ENCODE measurements around the gene TFPI. TPM values are rescaled to one million over a fixed set of nuclear protein-coding genes. Genes with fewer than 3 reads are reported as not detected.
"Not testable (repeated sequence)": the region's sequence is repeated elsewhere in the genome, so short reads cannot be mapped to it uniquely, and the experiment has no call there.

Gene TFPI
- total RNA-seq, 2 experiments from 2014 or later: not detected

DNA sequence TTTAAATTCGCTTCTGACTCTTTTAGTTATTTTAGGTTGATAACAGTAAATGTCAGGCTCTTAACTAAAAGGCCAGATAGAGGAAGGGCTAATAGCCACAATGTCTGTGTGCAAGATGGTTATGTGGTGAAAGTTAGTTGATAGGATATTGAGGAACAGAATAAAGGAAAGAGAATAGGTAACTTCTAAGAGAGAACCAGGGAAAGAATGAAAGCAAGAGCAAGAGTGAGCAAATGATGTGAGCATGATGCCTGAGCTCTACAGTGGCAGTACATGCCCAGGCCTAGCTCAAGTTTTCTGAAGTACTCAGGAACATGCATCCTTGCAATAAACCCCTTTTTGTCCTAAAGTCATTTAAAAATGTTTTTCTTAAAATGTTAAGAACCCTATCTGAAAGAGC is 12.5 kb upstream of the TFPI start:
- CTCF ChIA-PET (ENCODE audit: unreplicated experiment): no interaction called here
- BruUV-seq (replicated peaks): no TSS peak

DNA sequence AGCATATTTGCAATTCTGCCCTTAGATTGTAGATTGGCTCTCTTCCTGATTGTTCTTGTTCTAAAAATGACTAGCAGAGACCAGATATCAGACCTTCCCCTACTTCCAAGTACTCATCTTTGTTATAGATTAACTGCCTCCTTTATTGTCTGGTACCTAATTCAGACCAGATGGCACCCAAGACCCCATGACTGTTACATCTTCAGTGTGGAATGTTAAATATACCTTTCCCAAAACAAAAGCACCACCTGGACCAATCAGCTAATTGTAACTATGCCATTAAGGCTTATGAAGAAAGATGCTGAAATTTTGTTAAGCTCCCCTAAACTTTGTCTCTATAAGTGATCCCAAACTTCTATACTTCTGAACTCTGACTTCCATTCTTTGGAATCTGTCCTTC is 12.0 kb upstream of the TFPI start:
- ChIA-PET POLR2A (interaction anchor here (1.9 kb wide), 1 partner anchor 18 kb away, joined by 5 read pairs; no protein-coding TSS in a partner anchor), CTCF (ENCODE audit: unreplicated experiment) (no interaction called here)
- DNase-seq (ENCODE audit: low spot score): no peak
- no peaks in the 10 kb centered on the region for H4K20me1 ChIP-seq (ENCODE audit: insufficient read depth, low read length)
- intact Hi-C loops (cut with micrococcal nuclease; ENCODE audit: unreplicated experiment): no loop called here
- no peaks in the 10 kb centered on the region for H3K9me2 ChIP-seq (ENCODE audit: insufficient read depth, low read length)
- H2AFZ ChIP-seq (ENCODE audit: low read length): no peak overlapping the region
- H3K27ac ChIP-seq (ENCODE audit: low read depth, low read length, poor library complexity, severe bottlenecking): no peak overlapping the region
- no peak for TF ChIP-seq EZH2phosphoT487 (IDR thresholded peaks at IDR 0.05; ENCODE audit: borderline replicate concordance, low read depth, low read length)
- TF ChIP-seq, protein P1, sequence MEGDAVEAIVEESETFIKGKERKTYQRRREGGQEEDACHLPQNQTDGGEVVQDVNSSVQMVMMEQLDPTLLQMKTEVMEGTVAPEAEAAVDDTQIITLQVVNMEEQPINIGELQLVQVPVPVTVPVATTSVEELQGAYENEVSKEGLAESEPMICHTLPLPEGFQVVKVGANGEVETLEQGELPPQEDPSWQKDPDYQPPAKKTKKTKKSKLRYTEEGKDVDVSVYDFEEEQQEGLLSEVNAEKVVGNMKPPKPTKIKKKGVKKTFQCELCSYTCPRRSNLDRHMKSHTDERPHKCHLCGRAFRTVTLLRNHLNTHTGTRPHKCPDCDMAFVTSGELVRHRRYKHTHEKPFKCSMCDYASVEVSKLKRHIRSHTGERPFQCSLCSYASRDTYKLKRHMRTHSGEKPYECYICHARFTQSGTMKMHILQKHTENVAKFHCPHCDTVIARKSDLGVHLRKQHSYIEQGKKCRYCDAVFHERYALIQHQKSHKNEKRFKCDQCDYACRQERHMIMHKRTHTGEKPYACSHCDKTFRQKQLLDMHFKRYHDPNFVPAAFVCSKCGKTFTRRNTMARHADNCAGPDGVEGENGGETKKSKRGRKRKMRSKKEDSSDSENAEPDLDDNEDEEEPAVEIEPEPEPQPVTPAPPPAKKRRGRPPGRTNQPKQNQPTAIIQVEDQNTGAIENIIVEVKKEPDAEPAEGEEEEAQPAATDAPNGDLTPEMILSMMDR (conservative IDR thresholded peaks at IDR 0.05; ENCODE audit: low read length): no peak
- no TSS peak for BruUV-seq (replicated peaks)
- H3K9me3 ChIP-seq (ENCODE audit: low read length): no peaks in the 10 kb centered on the region
- no peaks in the 10 kb centered on the region for H3K4me1 ChIP-seq (ENCODE audit: insufficient read depth, low read length, poor library complexity, severe bottlenecking)
- H3K4me2 ChIP-seq (ENCODE audit: low read length): no peak overlapping the region
- no peaks in the 10 kb centered on the region for H3K36me3 ChIP-seq (ENCODE audit: insufficient read depth, low read length)
- no peak overlapping the region for H3K4me3 ChIP-seq (ENCODE audit: low read depth, low read length, poor library complexity, severe bottlenecking)
- no peaks in the 10 kb centered on the region for H3K79me2 ChIP-seq (ENCODE audit: insufficient read depth, low read depth, low read length)

More for the DNA sequence above, 12.5 kb upstream of the TFPI start:
- H3K4me2 ChIP-seq (ENCODE audit: low read length): no peak overlapping the region
- no peaks in the 10 kb centered on the region for H3K9me3 ChIP-seq (ENCODE audit: low read length)
- no peak for DNase-seq (ENCODE audit: low spot score)
- H3K4me1 ChIP-seq (ENCODE audit: insufficient read depth, low read length, poor library complexity, severe bottlenecking): no peaks in the 10 kb centered on the region
- no peaks in the 10 kb centered on the region for H3K9me2 ChIP-seq (ENCODE audit: insufficient read depth, low read length)
- no peaks in the 10 kb centered on the region for H4K20me1 ChIP-seq (ENCODE audit: insufficient read depth, low read length)
- POLR2A ChIA-PET: interaction anchor here (1.7 to 1.9 kb wide), 2 partner anchors 18 to 41 kb away, joined by 5 read pairs; no protein-coding TSS in a partner anchor
- intact Hi-C loops (cut with micrococcal nuclease; ENCODE audit: unreplicated experiment): no loop called here
- H3K4me3 ChIP-seq (ENCODE audit: low read depth, low read length, poor library complexity, severe bottlenecking): no peak overlapping the region
- no peak overlapping the region for H2AFZ ChIP-seq (ENCODE audit: low read length)
- H3K79me2 ChIP-seq (ENCODE audit: insufficient read depth, low read depth, low read length): no peaks in the 10 kb centered on the region
- no peaks in the 10 kb centered on the region for H3K36me3 ChIP-seq (ENCODE audit: insufficient read depth, low read length)
- H3K27ac ChIP-seq (ENCODE audit: low read depth, low read length, poor library complexity, severe bottlenecking): no peak overlapping the region
- TF ChIP-seq, protein P1 (conservative IDR thresholded peaks at IDR 0.05; ENCODE audit: low read length): no peak
- no peak for TF ChIP-seq EZH2phosphoT487 (IDR thresholded peaks at IDR 0.05; ENCODE audit: borderline replicate concordance, low read depth, low read length)

DNA sequence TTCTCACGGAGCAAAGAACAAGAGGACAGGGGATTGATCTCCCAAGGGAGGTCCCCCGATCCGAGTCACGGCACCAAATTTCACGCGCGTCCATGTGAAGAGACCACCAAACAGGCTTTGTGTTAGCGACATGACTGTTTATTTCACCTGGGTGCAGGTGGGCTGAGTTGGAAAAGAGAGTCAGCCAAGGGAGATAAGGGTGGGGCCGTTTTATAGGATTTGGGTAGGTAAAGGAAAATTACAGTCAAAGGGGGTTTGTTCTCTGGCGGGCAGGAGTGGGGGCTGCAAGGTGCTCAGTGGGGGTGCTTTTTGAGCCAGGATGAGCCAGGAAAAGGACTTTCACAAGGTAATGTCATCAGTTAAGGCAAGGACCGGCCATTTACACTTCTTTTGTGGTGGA is 11.4 kb upstream of the TFPI start:
- H3K9me2 ChIP-seq (ENCODE audit: insufficient read depth, low read length); H3K4me2 ChIP-seq (ENCODE audit: low read length); intact Hi-C loops (cut with micrococcal nuclease; ENCODE audit: unreplicated experiment); DNase-seq (ENCODE audit: low spot score); H3K9me3 ChIP-seq (ENCODE audit: low read length); H3K36me3 ChIP-seq (ENCODE audit: insufficient read depth, low read length); BruUV-seq (replicated peaks); H3K4me1 ChIP-seq (ENCODE audit: insufficient read depth, low read length, poor library complexity, severe bottlenecking); H3K27ac ChIP-seq (ENCODE audit: low read depth, low read length, poor library complexity, severe bottlenecking); CTCF ChIA-PET (ENCODE audit: unreplicated experiment); H3K4me3 ChIP-seq (ENCODE audit: low read depth, low read length, poor library complexity, severe bottlenecking); POLR2A ChIA-PET; H4K20me1 ChIP-seq (ENCODE audit: insufficient read depth, low read length); H2AFZ ChIP-seq (ENCODE audit: low read length); H3K79me2 ChIP-seq (ENCODE audit: insufficient read depth, low read depth, low read length): not testable (repeated sequence)

DNA sequence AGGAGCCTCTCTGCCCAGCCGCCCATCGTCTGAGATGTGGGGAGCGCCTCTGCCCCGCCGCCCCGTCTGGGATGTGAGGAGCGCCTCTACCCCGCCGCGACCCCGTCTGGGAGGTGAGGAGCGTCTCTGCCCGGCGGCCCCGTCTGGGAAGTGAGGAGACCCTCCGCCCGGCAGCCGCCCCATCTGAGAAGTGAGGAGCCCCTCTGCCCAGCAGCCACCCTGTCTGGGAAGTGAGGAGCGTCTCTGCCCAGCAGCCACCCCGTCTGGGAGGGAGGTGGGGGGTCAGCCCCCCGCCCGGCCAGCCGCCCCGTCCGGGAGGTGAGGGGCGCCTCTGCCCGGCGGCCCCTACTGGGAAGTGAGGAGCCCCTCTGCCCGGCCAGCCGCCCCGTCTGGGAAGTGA is 2.3 kb upstream of the TFPI start:
- H3K27ac ChIP-seq (ENCODE audit: low read depth, low read length, poor library complexity, severe bottlenecking); H3K36me3 ChIP-seq (ENCODE audit: insufficient read depth, low read length); H3K4me1 ChIP-seq (ENCODE audit: insufficient read depth, low read length, poor library complexity, severe bottlenecking); H3K4me3 ChIP-seq (ENCODE audit: low read depth, low read length, poor library complexity, severe bottlenecking); H3K79me2 ChIP-seq (ENCODE audit: insufficient read depth, low read depth, low read length); DNase-seq (ENCODE audit: low spot score); BruUV-seq (replicated peaks); H3K9me2 ChIP-seq (ENCODE audit: insufficient read depth, low read length); H3K4me2 ChIP-seq (ENCODE audit: low read length); H2AFZ ChIP-seq (ENCODE audit: low read length); POLR2A ChIA-PET; intact Hi-C loops (cut with micrococcal nuclease; ENCODE audit: unreplicated experiment); CTCF ChIA-PET (ENCODE audit: unreplicated experiment); H3K9me3 ChIP-seq (ENCODE audit: low read length); H4K20me1 ChIP-seq (ENCODE audit: insufficient read depth, low read length): not testable (repeated sequence)

All from OCI-LY7 (cell line).